Karpas-422 (cell line): ENCODE results near the gene CCDC33. TPM values are rescaled to one million over a fixed set of nuclear protein-coding genes. Genes with fewer than 3 reads are reported as not detected.

Experiments used
- DNase-seq: peaks from one replicate; pipeline ENCODE4 v3.0.0-alpha.2; 2015
- H2AFZ ChIP-seq: fragments of 200-600 bp; sonication (generic); 2 replicates; pipeline ENCODE4 v1.6.1; 2014; ENCODE audit warnings: antibody characterized with exemption, low read length, mixed read lengths
- H3K27ac ChIP-seq: fragments of 200-600 bp; sonication (generic); 2 replicates; pipeline ENCODE4 v1.5.1; 2014; ENCODE audit warnings: mild to moderate bottlenecking, low read length, moderate library complexity
- H3K27me3 ChIP-seq: fragments of 200-600 bp; sonication (generic); 2 replicates; pipeline ENCODE4 v1.6.1; 2014; ENCODE audit warnings: low read length, mixed read lengths
- H3K36me3 ChIP-seq: fragments of 200-600 bp; sonication (generic); 2 replicates; pipeline ENCODE4 v1.6.1; 2014; ENCODE audit warnings: low read length, mixed read lengths; ENCODE audit not compliant: insufficient read depth
- H3K4me1 ChIP-seq: fragments of 200-600 bp; sonication (generic); 2 replicates; pipeline ENCODE4 v1.6.1; 2014; ENCODE audit warnings: mild to moderate bottlenecking, low read length, mixed read lengths
- H3K4me2 ChIP-seq: fragments of 200-600 bp; sonication (generic); 2 replicates; pipeline ENCODE4 v1.6.1; 2014; ENCODE audit warnings: low read length, low read depth, mild to moderate bottlenecking; ENCODE audit not compliant: poor library complexity, severe bottlenecking
- H3K4me3 ChIP-seq: fragments of 200-600 bp; sonication (generic); 2 replicates; pipeline ENCODE4 v1.5.1; 2014; ENCODE audit warnings: mild to moderate bottlenecking, antibody characterized with exemption, low read length, mixed read lengths
- H3K79me2 ChIP-seq: fragments of 200-600 bp; sonication (generic); 2 replicates; pipeline ENCODE4 v1.6.1; 2014; ENCODE audit warnings: mild to moderate bottlenecking, low read length, mixed read lengths
- H3K9ac ChIP-seq: fragments of 200-600 bp; sonication (generic); 2 replicates; pipeline ENCODE4 v1.6.0; 2014; ENCODE audit warnings: low read length
- H3K9me2 ChIP-seq: fragments of 200-600 bp; sonication (generic), shearing (Covaris generic); replicated peaks from 2 replicates; pipeline ENCODE4 v1.6.0; 2014; ENCODE audit warnings: mild to moderate bottlenecking, low read length, moderate library complexity; ENCODE audit not compliant: insufficient read depth
- H3K9me3 ChIP-seq: fragments of 300-700, 200-600 bp; sonication (generic); 2 replicates; pipeline ENCODE4 v1.6.1; 2014; ENCODE audit warnings: low read length, mixed read lengths
- H4K20me1 ChIP-seq: fragments of 200-600 bp; sonication (generic); 2 replicates; pipeline ENCODE4 v1.6.1; 2014; ENCODE audit warnings: mild to moderate bottlenecking, antibody characterized with exemption, low read length, low read depth; ENCODE audit not compliant: insufficient read depth
- total RNA-seq: library from RNA; depleted of rRNA; stranded (reverse); fragments of >200 nt; shearing (Covaris generic); gene quantifications from 2 replicates; pipeline ENCODE4 v1.2.3, GENCODE V29; 2014; ENCODE audit warnings: low replicate concordance

CCDC33 gene
- total RNA-seq, 1 experiment from 2014 or later, result not detected

DNA sequence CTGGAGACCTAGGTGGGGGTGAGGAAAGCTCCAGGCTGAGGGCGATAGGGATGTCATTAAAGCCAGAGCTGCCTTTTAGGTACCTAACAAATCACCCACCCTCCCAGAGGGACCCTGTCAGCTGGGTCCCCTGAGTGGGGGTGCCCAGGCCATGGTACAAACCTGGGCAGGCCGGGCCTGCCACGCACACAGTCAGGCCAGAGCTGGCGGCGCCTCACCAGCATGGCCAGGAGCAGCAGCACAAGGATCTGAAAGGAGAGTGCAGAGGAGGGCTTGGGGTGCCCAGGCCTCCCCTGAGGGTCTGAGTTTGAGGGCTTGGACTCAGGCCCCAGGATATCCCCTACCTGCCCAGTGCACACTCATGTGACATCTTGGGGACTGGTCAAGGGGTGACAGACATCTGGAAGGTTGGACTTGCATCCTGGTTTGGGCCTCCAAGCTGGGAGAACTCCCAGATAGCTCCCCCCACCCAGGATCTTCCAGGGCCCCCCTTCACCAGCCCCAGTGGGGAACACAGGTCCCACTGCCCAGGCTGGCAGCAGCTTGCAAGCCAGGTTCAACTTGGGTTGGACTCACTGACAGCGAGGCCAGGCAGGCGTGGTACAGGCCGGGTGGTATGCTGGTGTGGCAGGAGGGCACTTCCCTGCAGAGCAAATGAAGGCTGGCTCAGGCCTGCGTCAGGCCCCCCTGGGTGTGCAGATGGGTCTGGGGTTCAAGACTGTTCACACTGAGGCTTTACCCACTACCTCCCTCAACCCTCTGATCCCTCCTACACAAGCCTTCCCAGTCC is 38.8 kb upstream of the CCDC33 start:
- Histone ChIP-seq H3K27ac (no peak overlapping the region), H3K9ac (no peak overlapping the region), H3K27me3 (no peaks in the 10 kb centered on the region), H3K9me2 (no peaks in the 10 kb centered on the region), H4K20me1 (no peaks in the 10 kb centered on the region; the same call in 1 of the 2 replicates), H3K4me1 (no peaks in the 10 kb centered on the region), H3K4me3 (no peak overlapping the region), H3K4me2 (no peak overlapping the region), H3K79me2 (no peaks in the 10 kb centered on the region), H2AFZ (no peak overlapping the region), H3K9me3 (no peaks in the 10 kb centered on the region), H3K36me3 (no peaks in the 10 kb centered on the region)
- no peak for DNase-seq

- Histone ChIP-seq H3K4me2 (no peak overlapping the region), H2AFZ (no peak overlapping the region), H4K20me1 (no peaks in the 10 kb centered on the region; the same call in 1 of the 2 replicates), H3K9me2 (no peaks in the 10 kb centered on the region), H3K36me3 (no peaks in the 10 kb centered on the region), H3K9me3 (no peaks in the 10 kb centered on the region), H3K4me3 (no peak overlapping the region), H3K79me2 (no peaks in the 10 kb centered on the region), H3K9ac (no peak overlapping the region), H3K27me3 (no peaks in the 10 kb centered on the region), H3K27ac (no peak overlapping the region), H3K4me1 (no peaks in the 10 kb centered on the region)
- DNase-seq, result no peak
Measured at GRCh38 chr15:74199297-74199652, 36.9 kb upstream of the CCDC33 start.

GRCh38 chr15:74200412-74200815 is 35.7 kb upstream of the CCDC33 start:
- Histone ChIP-seq H3K36me3 (no peaks in the 10 kb centered on the region), H3K9ac (no peak overlapping the region), H3K4me3 (no peak overlapping the region), H3K9me2 (no peaks in the 10 kb centered on the region), H3K79me2 (no peaks in the 10 kb centered on the region), H4K20me1 (no peaks in the 10 kb centered on the region; the same call in 1 of the 2 replicates), H3K4me2 (no peak overlapping the region), H3K4me1 (no peaks in the 10 kb centered on the region), H3K9me3 (no peaks in the 10 kb centered on the region), H3K27me3 (no peaks in the 10 kb centered on the region), H2AFZ (no peak overlapping the region), H3K27ac (no peak overlapping the region)
- no peak for DNase-seq

- no peak overlapping the region for H3K9ac ChIP-seq
Measured at GRCh38 chr15:74200871-74201419, 35.2 kb upstream of the CCDC33 start.

GRCh38 chr15:74201710-74202420 is 34.3 kb upstream of the CCDC33 start:
- Histone ChIP-seq H3K79me2 (no peaks in the 10 kb centered on the region), H2AFZ (no peak overlapping the region)

More at GRCh38 chr15:74200871-74201419, 35.2 kb upstream of the CCDC33 start:
- H3K4me1 ChIP-seq, result no peaks in the 10 kb centered on the region
- H3K79me2 ChIP-seq, result no peaks in the 10 kb centered on the region
- no peak overlapping the region for H3K4me3 ChIP-seq
- H3K9me3 ChIP-seq, result no peaks in the 10 kb centered on the region
- H3K36me3 ChIP-seq, result no peaks in the 10 kb centered on the region
- no peak for DNase-seq
- H3K4me2 ChIP-seq, result no peak overlapping the region
- H3K9me2 ChIP-seq, result no peaks in the 10 kb centered on the region
- H4K20me1 ChIP-seq, result no peaks in the 10 kb centered on the region; the same call in 1 of the 2 replicates
- no peak overlapping the region for H3K27ac ChIP-seq
- no peaks in the 10 kb centered on the region for H3K27me3 ChIP-seq
- no peak overlapping the region for H2AFZ ChIP-seq

GRCh38 chr15:74202452-74203401 is 33.4 kb upstream of the CCDC33 start, which contains the start of gene STRA6:
TSS of gene STRA6 (minus strand) at chr15:74202787. CDS start at chr15:74202267, 520 bp downstream.
- Histone ChIP-seq H2AFZ (no peak within 1 kb of the TSS), H3K4me3 (no peak within 1 kb of the TSS), H3K4me1 (no peaks in the 10 kb centered on the region), H4K20me1 (no peaks in the 10 kb centered on the region; the same call in 1 of the 2 replicates), H3K4me2 (no peak within 1 kb of the TSS), H3K9me2 (no peaks in the 10 kb centered on the region), H3K27ac (no peak within 1 kb of the TSS), H3K79me2 (no peaks in the 10 kb centered on the region), H3K9me3 (no peaks in the 10 kb centered on the region), H3K9ac (no peak within 1 kb of the TSS), H3K27me3 (no peaks in the 10 kb centered on the region), H3K36me3 (no peaks in the 10 kb centered on the region)
- no peak for DNase-seq

More at GRCh38 chr15:74201710-74202420, 34.3 kb upstream of the CCDC33 start:
- H3K9ac ChIP-seq, result no peak overlapping the region
- H3K9me3 ChIP-seq, result no peaks in the 10 kb centered on the region
- DNase-seq, result no peak
- no peaks in the 10 kb centered on the region; the same call in 1 of the 2 replicates for H4K20me1 ChIP-seq
- no peaks in the 10 kb centered on the region for H3K9me2 ChIP-seq
- no peak overlapping the region for H3K4me3 ChIP-seq
- no peaks in the 10 kb centered on the region for H3K4me1 ChIP-seq
- H3K36me3 ChIP-seq, result no peaks in the 10 kb centered on the region
- H3K4me2 ChIP-seq, result no peak overlapping the region
- H3K27ac ChIP-seq, result no peak overlapping the region
- H3K27me3 ChIP-seq, result no peaks in the 10 kb centered on the region

DNA sequence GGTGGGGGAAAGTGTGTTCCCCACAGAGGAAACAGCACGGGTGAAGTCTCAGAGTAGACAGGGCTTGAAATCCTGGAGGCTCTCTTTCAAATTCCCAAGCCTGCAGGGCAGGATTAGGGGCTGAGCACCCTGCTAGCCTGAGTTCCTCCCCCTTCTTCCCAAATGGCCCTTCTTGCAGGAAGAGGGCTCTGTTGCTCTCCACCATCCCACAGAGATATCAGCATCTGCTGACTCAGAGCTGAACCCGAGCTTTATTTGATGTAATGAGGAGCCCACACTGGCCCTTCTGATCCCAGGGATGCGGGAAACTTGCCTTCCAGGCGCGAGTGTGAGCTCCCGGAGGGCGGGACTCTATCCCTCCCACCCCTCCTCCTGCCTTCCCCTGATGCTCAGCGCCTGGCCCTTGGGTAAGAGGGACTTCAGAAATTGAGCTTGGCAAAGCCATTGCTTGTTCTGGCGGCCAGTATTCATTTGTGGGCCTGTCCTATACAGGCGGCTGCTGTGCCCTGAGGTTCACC is 32.2 kb upstream of the CCDC33 start:
- no peaks in the 10 kb centered on the region for H3K27me3 ChIP-seq
- no peak for DNase-seq
- H2AFZ ChIP-seq, result no peak overlapping the region
- no peaks in the 10 kb centered on the region for H3K4me1 ChIP-seq
- H3K4me2 ChIP-seq, result no peak overlapping the region
- H4K20me1 ChIP-seq, result no peaks in the 10 kb centered on the region; the same call in 1 of the 2 replicates
- H3K27ac ChIP-seq, result no peak overlapping the region
- no peaks in the 10 kb centered on the region for H3K9me2 ChIP-seq
- H3K79me2 ChIP-seq, result no peaks in the 10 kb centered on the region
- H3K9me3 ChIP-seq, result no peaks in the 10 kb centered on the region
- H3K4me3 ChIP-seq, result no peak overlapping the region
- H3K9ac ChIP-seq, result no peak overlapping the region
- H3K36me3 ChIP-seq, result no peaks in the 10 kb centered on the region
